ENCODE results near the gene CMPK2. TPM values are rescaled to one million over a fixed set of nuclear protein-coding genes. Genes with fewer than 3 reads are reported as not detected.

The CMPK2 gene
- total and polyA plus RNA-seq, 9 of the 15 experiments (the other 6 are each of a cell fraction or from before 2014, with no cell fraction given): 2.6 to 10.5 (median 5.0) TPM

GRCh38 chr2:6865346-6866274 is at the start of gene CMPK2 (continued):
- no peak for TF ChIP-seq PRDM10 (IDR thresholded peaks at IDR 0.05; ENCODE audit: partially characterized antibody)
- no peak for TF ChIP-seq ZNF444 (CRISPR knock-in tag; IDR thresholded peaks at IDR 0.05)
- no peak for TF ChIP-seq ZNF165 (CRISPR knock-in tag; IDR thresholded peaks at IDR 0.05; ENCODE audit: borderline replicate concordance)
- no peak for TF ChIP-seq BACH1 (tag; IDR thresholded peaks at IDR 0.05)
- TF ChIP-seq NFE2L1 (tag; IDR thresholded peaks at IDR 0.05; ENCODE audit: borderline replicate concordance, low read depth): no peak
- TF ChIP-seq ZBTB11 (CRISPR knock-in tag; IDR thresholded peaks at IDR 0.05): peak; percentile 56 to 96 (median 86); a peak in 4 of 6 replicates
- peak in 1 of 3 experiments; percentile 75 for TF ChIP-seq YY1 (IDR thresholded peaks at IDR 0.05; ENCODE audit: borderline replicate concordance in 1 of 3, control insufficient read depth in 1 of 3, extremely low read depth in 1 of 3, insufficient read depth in 3 of 3, insufficient read length in 1 of 3, insufficient replicate concordance in 2 of 3, low read depth in 1 of 3, low read length in 2 of 3)
- TF ChIP-seq CREB3L1 (IDR thresholded peaks at IDR 0.05; ENCODE audit: borderline replicate concordance, low read depth): peak; percentile 55; the same call in 1 of the 2 replicates
- TF ChIP-seq RBM39 (optimal IDR thresholded peaks at IDR 0.05; ENCODE audit: low read depth, low read length): no peak
- TF ChIP-seq ZNF655 (CRISPR knock-in tag; IDR thresholded peaks at IDR 0.05): no peak
- peak in 1 of 2 experiments; percentile 33; a peak in 2 of 4 replicates for TF ChIP-seq RAD21 (CRISPR knock-in tag; conservative IDR thresholded peaks at IDR 0.05 in 1 of 2, IDR thresholded peaks at IDR 0.05 in 1 of 2)
- TF ChIP-seq ZNF263 (CRISPR knock-in tag; IDR thresholded peaks at IDR 0.05; ENCODE audit: borderline replicate concordance): peak; percentile 23; the same call in 1 of the 2 replicates

All from K562 (cell line).